ENCODE data around the gene OR52B6.

OR52B6 gene

DNA sequence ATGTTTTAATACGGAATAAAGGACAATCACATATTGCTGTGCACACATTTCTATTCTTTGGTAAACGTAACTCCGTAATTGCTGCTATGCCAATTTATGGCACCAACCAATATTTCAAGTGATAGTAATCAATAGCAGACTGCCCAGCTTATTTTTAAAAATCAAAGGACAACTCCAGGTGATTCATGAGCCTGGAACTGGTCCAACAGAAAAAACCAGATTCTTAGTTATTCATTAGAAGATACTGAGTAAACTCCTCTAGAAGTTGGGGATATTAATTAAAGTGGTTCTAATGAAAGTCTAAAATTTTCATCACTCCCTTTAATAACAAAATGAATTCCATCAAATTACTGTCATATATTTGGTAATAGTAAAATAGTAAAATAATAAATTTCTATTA lies 22.9 kb upstream of the OR52B6 start:
- H3K27ac ChIP-seq (ENCODE audit: low read depth, low read length), result no peak overlapping the region
- H3K4ac ChIP-seq (ENCODE audit: low read depth, low read length), result no peak overlapping the region
- no peaks in the 10 kb centered on the region for H3K79me1 ChIP-seq (ENCODE audit: low read length)
- no peaks in the 10 kb centered on the region for H3K27me3 ChIP-seq (ENCODE audit: insufficient read depth, low read length, poor library complexity)
- H3K36me3 ChIP-seq (ENCODE audit: control insufficient read depth, insufficient read depth, low read length), result no peaks in the 10 kb centered on the region
- H2BK5ac ChIP-seq (ENCODE audit: low read length), result no peak overlapping the region
- no peaks in the 10 kb centered on the region for H3K79me2 ChIP-seq (ENCODE audit: control insufficient read depth, insufficient read depth, low read length)
- H3K9ac ChIP-seq (ENCODE audit: low read length), result no peak overlapping the region
- H2BK15ac ChIP-seq (replicated peaks; ENCODE audit: low read depth), result no peak overlapping the region
- H4K8ac ChIP-seq (ENCODE audit: low read depth, low read length), result no peak overlapping the region
- DNase-seq, result no peak
- no CpG with 5 or more reads among the region's 3 CpGs for WGBS (ENCODE audit: extremely low coverage, insufficient coverage, low lambda C conversion rate)
- H3K4me1 ChIP-seq (ENCODE audit: control insufficient read depth, low read depth, low read length), result no peaks in the 10 kb centered on the region
- H4K5ac ChIP-seq (ENCODE audit: low read length), result no peak overlapping the region
- H2AK5ac ChIP-seq (ENCODE audit: low read length), result no peak overlapping the region
- no peak overlapping the region for H3K18ac ChIP-seq (ENCODE audit: low read length)
- no peak overlapping the region for H3K56ac ChIP-seq (ENCODE audit: low read length)
- H3K4me3 ChIP-seq (ENCODE audit: low read length), result no peak overlapping the region
- H3K23ac ChIP-seq (ENCODE audit: low read length), result no peak overlapping the region
- no peak overlapping the region for H2BK120ac ChIP-seq (ENCODE audit: low read depth, low read length)
- H3K4me2 ChIP-seq (ENCODE audit: low read length), result no peak overlapping the region

DNA sequence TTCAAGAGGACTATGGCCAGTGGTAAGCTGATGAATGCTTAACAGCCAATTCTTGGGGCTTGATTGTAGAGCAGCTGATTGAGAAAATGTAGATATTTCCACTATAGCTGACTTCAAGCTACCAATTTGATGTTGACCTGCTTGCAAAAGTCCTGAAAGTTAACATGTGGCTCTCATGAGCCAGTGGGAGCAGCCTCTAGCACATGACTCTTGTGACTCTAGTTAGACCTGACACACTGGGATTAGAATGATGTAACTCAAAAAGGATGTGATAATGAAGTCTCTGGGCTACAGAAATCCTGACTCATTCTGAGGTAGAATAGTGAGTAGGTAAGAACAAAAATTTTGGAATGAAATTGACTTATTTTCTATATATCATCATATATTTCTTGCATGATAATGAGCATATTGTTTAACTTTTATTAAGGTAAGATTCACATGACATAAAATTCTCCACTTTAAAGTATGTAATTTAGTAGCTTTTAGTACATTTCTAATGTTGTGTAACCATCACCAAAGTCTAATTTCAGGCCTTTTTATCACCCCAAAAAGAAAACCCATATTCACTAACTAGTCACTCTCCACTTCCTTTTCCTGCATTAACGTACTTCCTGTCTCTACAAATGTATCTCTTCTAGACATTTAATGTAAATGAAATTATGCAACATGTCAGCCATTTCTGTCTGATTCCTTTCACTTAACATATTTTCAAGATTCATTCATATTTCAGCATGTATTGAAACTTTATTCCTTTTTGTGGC lies 16.2 kb upstream of the OR52B6 start:
- Histone ChIP-seq H3K18ac (ENCODE audit: low read length) (no peak overlapping the region), H2AK5ac (ENCODE audit: low read length) (no peak overlapping the region), H3K4ac (ENCODE audit: low read depth, low read length) (no peak overlapping the region), H3K36me3 (ENCODE audit: control insufficient read depth, insufficient read depth, low read length) (no peaks in the 10 kb centered on the region), H4K5ac (ENCODE audit: low read length) (no peak overlapping the region), H4K8ac (ENCODE audit: low read depth, low read length) (no peak overlapping the region), H3K23ac (ENCODE audit: low read length) (no peak overlapping the region), H3K9ac (ENCODE audit: low read length) (no peak overlapping the region), H3K27me3 (ENCODE audit: insufficient read depth, low read length, poor library complexity) (no peaks in the 10 kb centered on the region), H3K27ac (ENCODE audit: low read depth, low read length) (no peak overlapping the region), H2BK120ac (ENCODE audit: low read depth, low read length) (no peak overlapping the region), H2BK15ac (replicated peaks; ENCODE audit: low read depth) (no peak overlapping the region), H3K79me1 (ENCODE audit: low read length) (no peaks in the 10 kb centered on the region), H3K4me2 (ENCODE audit: low read length) (no peak overlapping the region), H3K4me3 (ENCODE audit: low read length) (no peak overlapping the region), H3K79me2 (ENCODE audit: control insufficient read depth, insufficient read depth, low read length) (no peaks in the 10 kb centered on the region), H2BK5ac (ENCODE audit: low read length) (no peak overlapping the region), H3K4me1 (ENCODE audit: control insufficient read depth, low read depth, low read length) (no peaks in the 10 kb centered on the region), H3K56ac (ENCODE audit: low read length) (no peak overlapping the region)
- DNase-seq, result peak; percentile 54
- no CpG with 5 or more reads among the region's 1 CpG for WGBS (ENCODE audit: extremely low coverage, insufficient coverage, low lambda C conversion rate)

DNA sequence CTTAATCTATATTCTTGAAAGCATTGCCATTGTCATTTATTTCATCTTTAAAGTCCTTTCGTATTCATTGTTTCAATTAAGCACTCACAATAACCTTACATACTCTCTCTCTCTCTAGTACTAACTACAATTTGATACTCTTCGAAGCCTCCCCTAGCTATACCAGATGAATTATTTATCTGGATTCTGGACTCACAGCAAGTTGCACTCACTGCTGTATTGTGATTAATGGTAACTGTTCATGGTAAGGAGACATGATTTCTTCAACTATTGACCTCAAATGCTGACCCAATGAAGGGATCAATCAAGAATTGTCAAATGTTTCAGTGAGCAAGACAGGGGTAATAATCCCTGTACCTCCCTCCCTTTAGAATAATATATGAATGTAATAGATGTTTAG lies 6.0 kb upstream of the OR52B6 start:
- Histone ChIP-seq H3K56ac (ENCODE audit: low read length) (no peak overlapping the region), H3K36me3 (ENCODE audit: control insufficient read depth, insufficient read depth, low read length) (no peaks in the 10 kb centered on the region), H3K4me1 (ENCODE audit: control insufficient read depth, low read depth, low read length) (no peaks in the 10 kb centered on the region), H3K4ac (ENCODE audit: low read depth, low read length) (no peak overlapping the region), H3K79me1 (ENCODE audit: low read length) (no peaks in the 10 kb centered on the region), H3K18ac (ENCODE audit: low read length) (no peak overlapping the region), H3K79me2 (ENCODE audit: control insufficient read depth, insufficient read depth, low read length) (no peaks in the 10 kb centered on the region), H3K4me3 (ENCODE audit: low read length) (no peak overlapping the region), H3K27ac (ENCODE audit: low read depth, low read length) (no peak overlapping the region), H3K4me2 (ENCODE audit: low read length) (no peak overlapping the region), H2BK15ac (replicated peaks; ENCODE audit: low read depth) (no peak overlapping the region), H2BK5ac (ENCODE audit: low read length) (no peak overlapping the region), H4K5ac (ENCODE audit: low read length) (no peak overlapping the region), H4K8ac (ENCODE audit: low read depth, low read length) (no peak overlapping the region), H3K23ac (ENCODE audit: low read length) (no peak overlapping the region), H2BK120ac (ENCODE audit: low read depth, low read length) (no peak overlapping the region), H2AK5ac (ENCODE audit: low read length) (no peak overlapping the region), H3K27me3 (ENCODE audit: insufficient read depth, low read length, poor library complexity) (no peaks in the 10 kb centered on the region), H3K9ac (ENCODE audit: low read length) (no peak overlapping the region)
- 100% methylated on average over 2 of the region's 2 CpGs for WGBS (ENCODE audit: extremely low coverage, insufficient coverage, low lambda C conversion rate)
- DNase-seq, result no peak

DNA sequence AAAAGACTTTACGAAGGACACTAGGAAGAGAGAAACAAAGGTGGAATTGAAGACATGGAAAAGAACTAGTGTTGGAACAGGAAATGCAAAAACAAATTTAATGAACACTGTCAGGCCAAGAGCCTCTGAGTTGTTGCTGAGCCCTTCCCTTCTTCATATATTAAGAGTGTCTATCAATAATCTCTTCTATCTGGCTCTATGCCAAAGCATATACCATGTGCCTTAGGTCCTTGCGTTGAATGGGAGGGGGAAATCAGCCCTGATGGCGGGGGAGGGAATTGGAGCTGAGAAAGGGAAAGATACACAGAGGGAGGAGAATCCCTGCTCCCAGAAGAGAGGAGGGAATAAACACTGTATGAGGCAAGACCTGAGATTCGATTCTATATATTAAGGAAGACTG lies 5.5 kb upstream of the OR52B6 start:
- H3K27me3 ChIP-seq (ENCODE audit: insufficient read depth, low read length, poor library complexity), result no peaks in the 10 kb centered on the region
- no peaks in the 10 kb centered on the region for H3K79me1 ChIP-seq (ENCODE audit: low read length)
- H3K4ac ChIP-seq (ENCODE audit: low read depth, low read length), result no peak overlapping the region
- H2BK15ac ChIP-seq (replicated peaks; ENCODE audit: low read depth), result no peak overlapping the region
- no peak for DNase-seq
- no peak overlapping the region for H3K27ac ChIP-seq (ENCODE audit: low read depth, low read length)
- H4K5ac ChIP-seq (ENCODE audit: low read length), result no peak overlapping the region
- no CpG with 5 or more reads among the region's 4 CpGs for WGBS (ENCODE audit: extremely low coverage, insufficient coverage, low lambda C conversion rate)
- no peak overlapping the region for H3K4me2 ChIP-seq (ENCODE audit: low read length)
- no peak overlapping the region for H2AK5ac ChIP-seq (ENCODE audit: low read length)
- no peak overlapping the region for H3K18ac ChIP-seq (ENCODE audit: low read length)
- no peak overlapping the region for H3K56ac ChIP-seq (ENCODE audit: low read length)
- no peak overlapping the region for H3K4me3 ChIP-seq (ENCODE audit: low read length)
- H3K9ac ChIP-seq (ENCODE audit: low read length), result no peak overlapping the region
- H3K36me3 ChIP-seq (ENCODE audit: control insufficient read depth, insufficient read depth, low read length), result no peaks in the 10 kb centered on the region
- H3K23ac ChIP-seq (ENCODE audit: low read length), result no peak overlapping the region
- no peak overlapping the region for H2BK120ac ChIP-seq (ENCODE audit: low read depth, low read length)
- no peak overlapping the region for H4K8ac ChIP-seq (ENCODE audit: low read depth, low read length)
- no peak overlapping the region for H2BK5ac ChIP-seq (ENCODE audit: low read length)
- no peaks in the 10 kb centered on the region for H3K79me2 ChIP-seq (ENCODE audit: control insufficient read depth, insufficient read depth, low read length)
- no peaks in the 10 kb centered on the region for H3K4me1 ChIP-seq (ENCODE audit: control insufficient read depth, low read depth, low read length)

DNA sequence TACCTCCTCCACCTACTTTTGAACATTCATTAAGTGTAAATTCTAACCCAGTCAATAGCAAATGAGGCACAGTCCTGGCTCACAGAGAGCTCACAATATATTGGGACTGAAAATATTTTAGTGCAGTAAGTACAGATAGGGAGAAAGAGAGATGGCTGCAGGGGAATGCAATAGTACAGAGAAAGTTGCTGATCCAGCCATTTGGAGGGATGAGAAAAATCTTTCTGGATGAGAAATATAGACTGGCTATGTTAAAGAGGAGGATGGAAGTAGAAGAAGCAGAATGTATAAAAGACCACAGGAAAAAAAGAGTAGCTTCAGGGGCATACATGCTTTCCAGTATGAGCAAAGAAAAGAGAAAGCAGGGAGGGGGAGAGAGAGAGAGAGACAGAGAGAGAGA lies 3.6 kb upstream of the OR52B6 start:
- H2BK15ac ChIP-seq (replicated peaks; ENCODE audit: low read depth), result no peak overlapping the region
- no peak overlapping the region for H3K4ac ChIP-seq (ENCODE audit: low read depth, low read length)
- H3K18ac ChIP-seq (ENCODE audit: low read length), result no peak overlapping the region
- no peaks in the 10 kb centered on the region for H3K79me1 ChIP-seq (ENCODE audit: low read length)
- no peak overlapping the region for H2BK120ac ChIP-seq (ENCODE audit: low read depth, low read length)
- H3K56ac ChIP-seq (ENCODE audit: low read length), result no peak overlapping the region
- no peak overlapping the region for H3K23ac ChIP-seq (ENCODE audit: low read length)
- no peaks in the 10 kb centered on the region for H3K4me1 ChIP-seq (ENCODE audit: control insufficient read depth, low read depth, low read length)
- no peak overlapping the region for H4K8ac ChIP-seq (ENCODE audit: low read depth, low read length)
- no peak overlapping the region for H2AK5ac ChIP-seq (ENCODE audit: low read length)
- H2BK5ac ChIP-seq (ENCODE audit: low read length), result no peak overlapping the region
- H3K79me2 ChIP-seq (ENCODE audit: control insufficient read depth, insufficient read depth, low read length), result no peaks in the 10 kb centered on the region
- H3K36me3 ChIP-seq (ENCODE audit: control insufficient read depth, insufficient read depth, low read length), result no peaks in the 10 kb centered on the region
- H3K27me3 ChIP-seq (ENCODE audit: insufficient read depth, low read length, poor library complexity), result no peaks in the 10 kb centered on the region
- no peak overlapping the region for H3K4me2 ChIP-seq (ENCODE audit: low read length)
- no peak overlapping the region for H3K4me3 ChIP-seq (ENCODE audit: low read length)
- no peak overlapping the region for H3K9ac ChIP-seq (ENCODE audit: low read length)
- DNase-seq, result no peak
- no peak overlapping the region for H3K27ac ChIP-seq (ENCODE audit: low read depth, low read length)
- no peak overlapping the region for H4K5ac ChIP-seq (ENCODE audit: low read length)

DNA sequence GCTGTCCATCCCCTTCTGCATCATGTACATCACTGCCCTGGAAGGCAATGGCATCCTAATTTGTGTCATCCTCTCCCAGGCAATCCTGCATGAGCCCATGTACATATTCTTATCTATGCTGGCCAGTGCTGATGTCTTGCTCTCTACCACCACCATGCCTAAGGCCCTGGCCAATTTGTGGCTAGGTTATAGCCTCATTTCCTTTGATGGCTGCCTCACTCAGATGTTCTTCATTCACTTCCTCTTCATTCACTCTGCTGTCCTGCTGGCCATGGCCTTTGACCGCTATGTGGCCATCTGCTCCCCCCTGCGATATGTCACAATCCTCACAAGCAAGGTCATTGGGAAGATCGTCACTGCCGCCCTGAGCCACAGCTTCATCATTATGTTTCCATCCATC lies 337 bp downstream of the OR52B6 start:
- H3K23ac ChIP-seq (ENCODE audit: low read length), result no peak overlapping the region
- no peak overlapping the region for H4K8ac ChIP-seq (ENCODE audit: low read depth, low read length)
- H3K4me3 ChIP-seq (ENCODE audit: low read length), result no peak overlapping the region
- no peak overlapping the region for H2AK5ac ChIP-seq (ENCODE audit: low read length)
- H3K9ac ChIP-seq (ENCODE audit: low read length), result no peak overlapping the region
- H2BK5ac ChIP-seq (ENCODE audit: low read length), result no peak overlapping the region
- H2BK15ac ChIP-seq (replicated peaks; ENCODE audit: low read depth), result no peak overlapping the region
- H3K18ac ChIP-seq (ENCODE audit: low read length), result no peak overlapping the region
- no peak overlapping the region for H3K56ac ChIP-seq (ENCODE audit: low read length)
- no peak overlapping the region for H3K4ac ChIP-seq (ENCODE audit: low read depth, low read length)
- H4K5ac ChIP-seq (ENCODE audit: low read length), result no peak overlapping the region
- H3K27me3 ChIP-seq (ENCODE audit: insufficient read depth, low read length, poor library complexity), result no peaks in the 10 kb centered on the region
- H3K4me1 ChIP-seq (ENCODE audit: control insufficient read depth, low read depth, low read length), result no peaks in the 10 kb centered on the region
- no peak overlapping the region for H2BK120ac ChIP-seq (ENCODE audit: low read depth, low read length)
- no peaks in the 10 kb centered on the region for H3K79me1 ChIP-seq (ENCODE audit: low read length)
- H3K4me2 ChIP-seq (ENCODE audit: low read length), result no peak overlapping the region
- no peaks in the 10 kb centered on the region for H3K79me2 ChIP-seq (ENCODE audit: control insufficient read depth, insufficient read depth, low read length)
- no peak overlapping the region for H3K27ac ChIP-seq (ENCODE audit: low read depth, low read length)
- WGBS (ENCODE audit: extremely low coverage, insufficient coverage, low lambda C conversion rate), result no CpG with 5 or more reads among the region's 4 CpGs
- H3K36me3 ChIP-seq (ENCODE audit: control insufficient read depth, insufficient read depth, low read length), result no peaks in the 10 kb centered on the region
- DNase-seq, result no peak

All from mesendoderm (in vitro differentiated cells).